ENCODE measurements around the gene ABCA6.

Gene ABCA6

GRCh38 chr17:69047368-69048263 is 94.1 kb downstream of the ABCA6 start:
- H3K36me3 ChIP-seq (replicated peaks), result no peaks in the 10 kb centered on the region
- in situ Hi-C loops (cut with HindIII; ENCODE audit: low pct_ligation_motif_present, low sequenced_read_pairs), result no loop called here
- peak overlapping the region; percentile 77 for H3K27ac ChIP-seq
- no peak overlapping the region for H3K4me3 ChIP-seq (ENCODE audit: low read depth, low read length)
- no peaks in the 10 kb centered on the region for H3K27me3 ChIP-seq (replicated peaks)
- TF ChIP-seq CTCF (IDR thresholded peaks at IDR 0.05; ENCODE audit: low read depth, low read length, missing control alignments), result no peak
- peak; percentile 91 for DNase-seq

- Histone ChIP-seq H3K27me3 (replicated peaks) (no peaks in the 10 kb centered on the region), H3K27ac (no peak overlapping the region), H3K4me3 (ENCODE audit: low read depth, low read length) (no peak overlapping the region), H3K36me3 (replicated peaks) (no peaks in the 10 kb centered on the region)
- no peak for DNase-seq
- TF ChIP-seq CTCF (IDR thresholded peaks at IDR 0.05; ENCODE audit: low read depth, low read length, missing control alignments), result no peak
- in situ Hi-C loops (cut with HindIII; ENCODE audit: low pct_ligation_motif_present, low sequenced_read_pairs), result no loop called here
These were observed 95.4 kb downstream of the ABCA6 start for GRCh38 chr17:69046121-69046807.

- in situ Hi-C loops (cut with HindIII; ENCODE audit: low pct_ligation_motif_present, low sequenced_read_pairs), result no loop called here
- H3K27me3 ChIP-seq (replicated peaks), result no peaks in the 10 kb centered on the region
- H3K36me3 ChIP-seq (replicated peaks), result no peaks in the 10 kb centered on the region
- H3K27ac ChIP-seq, result no peak overlapping the region
- no peak overlapping the region for H3K4me3 ChIP-seq (ENCODE audit: low read depth, low read length)
- no peak for DNase-seq
- no peak for TF ChIP-seq CTCF (IDR thresholded peaks at IDR 0.05; ENCODE audit: low read depth, low read length, missing control alignments)
These were observed 96.0 kb downstream of the ABCA6 start for GRCh38 chr17:69045646-69046045.

GRCh38 chr17:69044371-69044770 is 97.3 kb downstream of the ABCA6 start:
- in situ Hi-C loops (cut with HindIII; ENCODE audit: low pct_ligation_motif_present, low sequenced_read_pairs), result no loop called here
- H3K36me3 ChIP-seq (replicated peaks), result no peaks in the 10 kb centered on the region
- H3K27me3 ChIP-seq (replicated peaks), result no peaks in the 10 kb centered on the region
- H3K27ac ChIP-seq, result no peak overlapping the region
- TF ChIP-seq CTCF (IDR thresholded peaks at IDR 0.05; ENCODE audit: low read depth, low read length, missing control alignments), result no peak
- DNase-seq, result no peak
- no peak overlapping the region for H3K4me3 ChIP-seq (ENCODE audit: low read depth, low read length)

- H3K27me3 ChIP-seq (replicated peaks), result no peaks in the 10 kb centered on the region
- H3K36me3 ChIP-seq (replicated peaks), result no peaks in the 10 kb centered on the region
- H3K4me3 ChIP-seq (ENCODE audit: low read depth, low read length), result no peak overlapping the region
- no peak for DNase-seq
- no peak overlapping the region for H3K27ac ChIP-seq
- in situ Hi-C loops (cut with HindIII; ENCODE audit: low pct_ligation_motif_present, low sequenced_read_pairs), result no loop called here
- TF ChIP-seq CTCF (IDR thresholded peaks at IDR 0.05; ENCODE audit: low read depth, low read length, missing control alignments), result no peak
These were observed 98.5 kb downstream of the ABCA6 start for GRCh38 chr17:69043098-69043734.
